MM.1S (cell line): ENCODE measurements around the gene NPY.

Source experiments
- DNase-seq: peaks from one replicate; pipeline ENCODE4 v3.0.0-alpha.2; 2015
- H2AFZ ChIP-seq: fragments of 300-600 bp; sonication (generic); 2 replicates; pipeline ENCODE4 v1.6.0; 2016; ENCODE audit warnings: antibody characterized with exemption, low read length
- H3F3A ChIP-seq: fragments of 300-600 bp; sonication (generic); 2 replicates; pipeline ENCODE4 v1.6.1; 2016; ENCODE audit warnings: mild to moderate bottlenecking, antibody characterized with exemption, low read length, moderate library complexity, mixed read lengths; ENCODE audit not compliant: insufficient read depth
- H3K27ac ChIP-seq: fragments of 300-600 bp; sonication (generic); 2 replicates; pipeline ENCODE4 v1.5.1; 2016; ENCODE audit warnings: mild to moderate bottlenecking, low read length
- H3K27me3 ChIP-seq: fragments of 300-600 bp; sonication (generic); replicated peaks from 2 replicates; pipeline ENCODE4 v1.6.0; 2016; ENCODE audit warnings: low read length; ENCODE audit not compliant: insufficient read depth
- H3K36me3 ChIP-seq: fragments of 300-600 bp; sonication (generic); replicated peaks from 2 replicates; pipeline ENCODE4 v1.6.1; 2016; ENCODE audit warnings: mild to moderate bottlenecking, low read length, mixed read lengths; ENCODE audit not compliant: insufficient read depth
- H3K4me1 ChIP-seq: fragments of 300-600 bp; sonication (generic); 2 replicates; pipeline ENCODE4 v1.6.1; 2016; ENCODE audit warnings: low read length, mixed read lengths
- H3K4me2 ChIP-seq: fragments of 300-600 bp; sonication (generic); 2 replicates; pipeline ENCODE4 v1.6.0; 2016; ENCODE audit warnings: low read depth, low read length
- H3K4me3 ChIP-seq: fragments of 300-600 bp; sonication (generic); 2 replicates; pipeline ENCODE4 v1.5.1; 2016; ENCODE audit warnings: low read length, mixed read lengths
- H3K79me2 ChIP-seq: fragments of 300-600 bp; sonication (generic); 2 replicates; pipeline ENCODE4 v1.6.1; 2016; ENCODE audit warnings: mixed run types, low read length, mixed read lengths
- H3K9ac ChIP-seq: fragments of 300-600 bp; sonication (generic); 2 replicates; pipeline ENCODE4 v1.6.1; 2016; ENCODE audit warnings: low read length, mixed read lengths
- H3K9me2 ChIP-seq: fragments of 300-600 bp; sonication (generic); replicated peaks from 2 replicates; pipeline ENCODE4 v1.6.1; 2016; ENCODE audit warnings: mild to moderate bottlenecking, low read length, mixed read lengths; ENCODE audit not compliant: insufficient read depth
- H3K9me3 ChIP-seq: fragments of 300-600 bp; sonication (generic); replicated peaks from 2 replicates; pipeline ENCODE4 v1.6.1; 2016; ENCODE audit warnings: mild to moderate bottlenecking, low read length, mixed read lengths; ENCODE audit not compliant: insufficient read depth
- H4K20me1 ChIP-seq: fragments of 300-600 bp; sonication (generic); 2 replicates; pipeline ENCODE4 v1.6.1; 2016; ENCODE audit warnings: mild to moderate bottlenecking, low read length, moderate library complexity, mixed read lengths; ENCODE audit not compliant: insufficient read depth
- EZH2 ChIP-seq: fragments of 300-600 bp; sonication (generic); optimal IDR thresholded peaks from 2 replicates; pipeline ENCODE3; 2017; ENCODE audit warnings: low read depth, mild to moderate bottlenecking, antibody characterized with exemption, low read length, mixed read lengths
- EZH2phosphoT487 ChIP-seq: fragments of 300-600 bp; sonication (generic); IDR thresholded peaks from 2 replicates; pipeline ENCODE4 v1.6.1; 2018; ENCODE audit warnings: antibody characterized with exemption, low read length
- TF ChIP-seq, protein P1 (sequence below): fragments of 300-600 bp; sonication (generic); IDR thresholded peaks from 2 replicates; pipeline ENCODE4 v1.5.1; 2016; ENCODE audit warnings: antibody characterized with exemption, low read length, mixed read lengths

NPY gene

DNA sequence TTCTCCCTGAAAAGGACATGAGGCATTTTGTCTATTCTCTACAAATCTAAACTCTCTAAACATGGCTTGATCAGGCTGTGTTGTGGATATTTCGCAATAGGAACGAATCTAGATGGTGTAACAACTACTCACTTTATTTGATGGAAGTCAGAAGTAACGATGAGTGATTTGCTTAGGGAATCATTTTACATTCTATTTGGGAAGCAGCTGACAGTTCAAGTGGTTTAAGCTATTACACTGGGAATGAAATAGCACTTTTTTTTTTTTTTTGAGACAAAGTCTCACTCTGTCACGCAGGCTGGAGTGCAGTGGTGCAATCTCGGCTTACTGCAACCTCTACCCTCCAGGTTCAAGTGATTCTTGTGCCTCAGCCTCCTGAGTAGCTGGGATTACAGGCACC lies 44.1 kb downstream of the NPY start:
- Histone ChIP-seq H3K27me3 (no peaks in the 10 kb centered on the region), H3K79me2 (no peaks in the 10 kb centered on the region), H3K4me1 (no peaks in the 10 kb centered on the region), H3K9me3 (no peaks in the 10 kb centered on the region), H3K9me2 (no peaks in the 10 kb centered on the region), H3K4me3 (no peak overlapping the region), H3K27ac (no peak overlapping the region), H3K4me2 (no peak overlapping the region), H4K20me1 (no peaks in the 10 kb centered on the region), H2AFZ (no peak overlapping the region), H3K36me3 (no peaks in the 10 kb centered on the region), H3F3A (no peaks in the 10 kb centered on the region), H3K9ac (no peak overlapping the region)
- TF ChIP-seq EZH2 (no peak), EZH2phosphoT487 (no peak)
- TF ChIP-seq, protein P1, sequence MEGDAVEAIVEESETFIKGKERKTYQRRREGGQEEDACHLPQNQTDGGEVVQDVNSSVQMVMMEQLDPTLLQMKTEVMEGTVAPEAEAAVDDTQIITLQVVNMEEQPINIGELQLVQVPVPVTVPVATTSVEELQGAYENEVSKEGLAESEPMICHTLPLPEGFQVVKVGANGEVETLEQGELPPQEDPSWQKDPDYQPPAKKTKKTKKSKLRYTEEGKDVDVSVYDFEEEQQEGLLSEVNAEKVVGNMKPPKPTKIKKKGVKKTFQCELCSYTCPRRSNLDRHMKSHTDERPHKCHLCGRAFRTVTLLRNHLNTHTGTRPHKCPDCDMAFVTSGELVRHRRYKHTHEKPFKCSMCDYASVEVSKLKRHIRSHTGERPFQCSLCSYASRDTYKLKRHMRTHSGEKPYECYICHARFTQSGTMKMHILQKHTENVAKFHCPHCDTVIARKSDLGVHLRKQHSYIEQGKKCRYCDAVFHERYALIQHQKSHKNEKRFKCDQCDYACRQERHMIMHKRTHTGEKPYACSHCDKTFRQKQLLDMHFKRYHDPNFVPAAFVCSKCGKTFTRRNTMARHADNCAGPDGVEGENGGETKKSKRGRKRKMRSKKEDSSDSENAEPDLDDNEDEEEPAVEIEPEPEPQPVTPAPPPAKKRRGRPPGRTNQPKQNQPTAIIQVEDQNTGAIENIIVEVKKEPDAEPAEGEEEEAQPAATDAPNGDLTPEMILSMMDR: no peak
- DNase-seq: no peak

DNA sequence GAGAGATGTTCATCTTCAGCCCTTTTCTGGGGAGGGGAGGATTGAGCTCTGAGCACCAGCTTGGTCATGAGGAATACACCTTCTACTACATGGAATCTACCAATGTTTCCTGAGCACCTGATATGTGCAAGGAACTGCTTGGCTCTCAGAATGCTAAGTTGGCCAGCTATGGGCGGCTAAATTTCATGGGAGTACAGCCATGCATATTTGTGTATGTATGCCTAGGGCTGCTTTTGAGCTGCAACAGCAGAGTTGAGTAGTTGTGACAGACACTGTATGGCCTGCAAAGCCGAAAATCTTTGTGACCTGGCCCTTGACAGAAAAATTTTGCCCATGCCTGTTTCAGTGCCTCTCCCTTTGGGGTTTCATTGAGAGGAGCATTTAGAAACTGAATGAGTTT lies 44.9 kb downstream of the NPY start:
- no peak overlapping the region for H3K27ac ChIP-seq
- DNase-seq: no peak
- H3K36me3 ChIP-seq: no peaks in the 10 kb centered on the region
- no peaks in the 10 kb centered on the region for H4K20me1 ChIP-seq
- no peak overlapping the region for H3K4me2 ChIP-seq
- no peak overlapping the region for H2AFZ ChIP-seq
- TF ChIP-seq EZH2phosphoT487 (no peak), EZH2 (no peak)
- TF ChIP-seq, protein P1: no peak
- H3K9me2 ChIP-seq: no peaks in the 10 kb centered on the region
- no peaks in the 10 kb centered on the region for H3K79me2 ChIP-seq
- no peaks in the 10 kb centered on the region for H3F3A ChIP-seq
- no peak overlapping the region for H3K4me3 ChIP-seq
- H3K4me1 ChIP-seq: no peaks in the 10 kb centered on the region
- H3K9ac ChIP-seq: no peak overlapping the region
- no peaks in the 10 kb centered on the region for H3K27me3 ChIP-seq
- no peaks in the 10 kb centered on the region for H3K9me3 ChIP-seq

DNA sequence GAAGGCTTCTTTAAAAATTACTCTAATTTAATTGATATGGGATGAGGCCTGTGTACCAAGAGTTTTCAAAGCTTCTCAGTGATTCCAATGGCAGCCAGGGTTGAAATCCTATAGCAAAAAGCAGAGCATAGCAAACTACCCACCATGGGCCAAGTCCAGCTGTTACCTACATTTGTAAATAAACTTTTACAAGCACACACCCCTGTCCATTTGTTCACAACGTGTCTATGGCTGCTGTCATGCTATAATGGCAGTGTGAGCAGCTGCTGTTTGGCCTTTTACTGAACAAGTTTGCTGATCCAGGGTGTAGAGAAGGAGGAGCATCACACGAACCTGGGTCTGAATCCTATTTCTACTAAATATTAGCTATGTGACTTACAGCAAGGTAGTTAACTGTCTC lies 50.0 kb downstream of the NPY start:
- no peak for DNase-seq
- H3K27me3 ChIP-seq: no peaks in the 10 kb centered on the region
- H3K9me2 ChIP-seq: no peaks in the 10 kb centered on the region
- no peak overlapping the region for H3K4me2 ChIP-seq
- H3K9ac ChIP-seq: no peak overlapping the region
- no peak overlapping the region for H2AFZ ChIP-seq
- H3K79me2 ChIP-seq: no peaks in the 10 kb centered on the region
- H3K4me3 ChIP-seq: no peak overlapping the region
- H3K27ac ChIP-seq: no peak overlapping the region
- H3K9me3 ChIP-seq: no peaks in the 10 kb centered on the region
- no peaks in the 10 kb centered on the region for H3K4me1 ChIP-seq
- no peaks in the 10 kb centered on the region for H3K36me3 ChIP-seq
- no peak for TF ChIP-seq EZH2phosphoT487
- TF ChIP-seq, protein P1: no peak
- TF ChIP-seq EZH2: no peak
- no peaks in the 10 kb centered on the region for H4K20me1 ChIP-seq
- H3F3A ChIP-seq: no peaks in the 10 kb centered on the region
